Activated CD4-positive, CD25-positive, alpha-beta regulatory T cell (primary cell): ENCODE results near the gene PABPN1L.
"Not testable (repeated sequence)": the region's sequence is repeated elsewhere in the genome, so short reads cannot be mapped to it uniquely, and the experiment has no call there.

ENCODE experiments used
- DNase-seq, 4 experiments: peaks; one replicate each; lab custom pipeline; 2025; lab: John Stamatoyannopoulos, UW

The PABPN1L gene

GRCh38 chr16:88901718-88902337 is 35.4 kb upstream of the PABPN1L start:
- DNase-seq, result no peak

DNA sequence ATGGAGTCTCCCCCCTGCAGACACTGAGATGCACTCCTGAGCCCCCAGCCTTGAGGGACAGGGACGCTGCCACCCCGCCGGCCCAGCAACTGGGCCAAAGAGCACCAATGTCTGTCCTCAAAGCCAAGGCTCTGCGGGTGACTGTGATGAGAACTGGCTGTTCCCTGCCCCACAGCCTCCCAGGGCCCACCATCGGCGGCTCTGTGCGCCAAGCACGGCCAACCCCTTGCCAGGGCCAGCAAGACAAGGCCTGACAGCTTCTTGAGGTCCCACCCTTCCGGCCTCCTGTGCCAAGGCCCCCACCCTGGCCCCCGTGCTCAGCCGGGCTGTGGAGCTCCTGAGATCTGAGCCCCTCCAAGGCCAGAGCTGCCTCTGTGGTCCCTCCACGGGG is 34.2 kb upstream of the PABPN1L start:
- no peak for DNase-seq

GRCh38 chr16:88899901-88900661 is 33.6 kb upstream of the PABPN1L start:
- no peak for DNase-seq

DNA sequence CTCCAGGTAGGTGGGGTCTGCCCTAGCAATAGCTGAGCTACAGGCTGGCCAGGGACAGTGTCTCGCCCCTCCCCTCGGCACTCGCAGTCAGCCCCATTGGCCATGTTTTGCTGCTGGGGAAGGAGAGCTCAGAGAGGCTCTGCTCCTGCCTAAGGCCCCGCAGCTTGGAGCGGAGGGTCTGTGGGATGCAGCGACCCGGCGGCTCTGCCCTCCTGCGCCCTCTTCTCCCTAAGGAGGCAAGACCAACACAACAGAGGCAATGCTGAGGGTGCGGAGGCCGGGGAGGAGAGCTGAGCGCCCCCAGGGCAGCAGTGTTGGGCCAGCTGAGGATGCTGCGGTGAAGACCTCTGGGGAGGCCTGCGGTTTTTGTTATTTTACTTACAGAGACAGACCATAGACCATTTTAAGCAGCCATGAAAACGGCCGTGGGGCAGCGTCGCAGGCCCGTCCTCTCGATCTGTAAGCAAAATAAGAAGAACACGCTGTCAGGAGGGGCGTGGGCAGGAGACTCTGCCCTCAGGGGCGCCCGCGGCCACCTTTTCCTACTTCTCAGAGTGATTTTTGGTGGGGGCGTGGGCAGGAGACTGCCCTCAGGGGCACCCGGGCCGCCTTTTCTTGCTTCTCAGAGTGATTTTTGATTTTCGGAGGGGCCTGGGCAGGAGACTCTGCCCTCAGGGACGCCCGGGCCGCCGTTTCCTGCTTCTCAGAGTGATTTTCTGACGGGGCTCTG is 31.4 kb upstream of the PABPN1L start:
- DNase-seq, result no peak

DNA sequence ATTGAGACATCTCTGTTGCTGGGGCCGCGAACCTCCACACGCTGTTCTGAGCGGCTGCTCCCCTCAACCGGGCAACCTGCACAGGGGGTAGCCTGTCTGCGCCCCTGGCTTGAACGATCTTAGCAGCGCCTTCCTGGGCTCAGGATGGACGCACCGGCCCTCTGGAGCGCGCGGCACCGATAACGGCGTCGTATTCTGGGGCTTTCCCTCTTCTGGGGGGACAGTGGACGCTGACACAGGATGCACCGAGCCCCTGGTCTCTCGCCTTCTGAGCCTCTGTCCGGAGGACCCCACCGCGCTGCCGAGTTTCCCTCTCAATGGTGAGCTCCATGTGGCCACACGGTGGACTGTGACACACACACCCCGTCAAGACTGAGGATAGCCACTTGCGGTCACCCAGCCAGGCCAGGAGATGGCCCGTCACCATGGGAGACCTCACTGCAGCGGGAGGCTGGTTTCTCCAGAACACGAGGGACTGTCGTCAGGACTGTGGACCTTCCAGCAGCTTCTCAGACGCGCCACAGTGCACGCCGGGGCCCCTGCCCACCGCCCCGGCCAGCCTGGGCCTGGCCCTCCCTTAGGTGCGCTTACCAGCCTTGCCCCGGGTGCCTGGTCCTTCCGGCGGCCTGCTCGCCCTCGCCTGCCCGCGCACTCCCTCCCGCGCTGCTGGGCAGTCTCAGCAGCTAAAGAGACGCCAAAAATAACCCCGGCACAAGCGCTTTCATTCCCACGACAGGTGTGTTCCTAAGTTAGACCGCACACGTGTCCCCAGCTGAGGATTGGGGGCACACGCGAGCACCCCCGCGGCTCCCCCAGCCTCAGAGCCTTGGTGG is 30.0 kb upstream of the PABPN1L start:
- DNase-seq, result no peak

- DNase-seq, result no peak
Observed at GRCh38 chr16:88895335-88895734, 28.9 kb upstream of the PABPN1L start.

- DNase-seq, result no peak
Observed at GRCh38 chr16:88894681-88895300, 28.3 kb upstream of the PABPN1L start.

GRCh38 chr16:88894266-88894665 is 27.8 kb upstream of the PABPN1L start:
- DNase-seq, result not testable (repeated sequence)

GRCh38 chr16:88893127-88893968 is 26.9 kb upstream of the PABPN1L start:
- no peak for DNase-seq

DNA sequence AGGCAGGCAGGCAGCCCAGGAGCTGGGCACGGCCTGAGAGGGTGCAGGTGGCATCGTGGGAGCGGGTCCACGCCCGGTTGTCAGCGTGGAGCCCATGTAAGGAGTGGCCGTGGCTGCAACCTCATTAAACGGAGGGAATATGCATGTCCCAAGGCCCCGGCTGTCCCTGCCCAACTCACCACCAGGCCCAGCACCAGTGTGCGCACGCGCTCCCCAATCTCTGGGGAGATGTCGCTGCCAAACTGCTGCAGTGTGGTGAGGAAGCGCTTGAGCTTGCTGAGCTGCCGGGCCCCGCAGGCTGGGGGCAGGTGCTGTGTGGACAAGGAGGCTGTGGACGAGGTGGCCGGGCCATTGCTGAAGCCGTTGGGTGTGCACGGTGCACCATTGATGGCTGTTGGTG is 25.6 kb upstream of the PABPN1L start:
- DNase-seq, result no peak

- DNase-seq, result no peak
Observed at GRCh38 chr16:88891083-88891482, 24.6 kb upstream of the PABPN1L start.

DNA sequence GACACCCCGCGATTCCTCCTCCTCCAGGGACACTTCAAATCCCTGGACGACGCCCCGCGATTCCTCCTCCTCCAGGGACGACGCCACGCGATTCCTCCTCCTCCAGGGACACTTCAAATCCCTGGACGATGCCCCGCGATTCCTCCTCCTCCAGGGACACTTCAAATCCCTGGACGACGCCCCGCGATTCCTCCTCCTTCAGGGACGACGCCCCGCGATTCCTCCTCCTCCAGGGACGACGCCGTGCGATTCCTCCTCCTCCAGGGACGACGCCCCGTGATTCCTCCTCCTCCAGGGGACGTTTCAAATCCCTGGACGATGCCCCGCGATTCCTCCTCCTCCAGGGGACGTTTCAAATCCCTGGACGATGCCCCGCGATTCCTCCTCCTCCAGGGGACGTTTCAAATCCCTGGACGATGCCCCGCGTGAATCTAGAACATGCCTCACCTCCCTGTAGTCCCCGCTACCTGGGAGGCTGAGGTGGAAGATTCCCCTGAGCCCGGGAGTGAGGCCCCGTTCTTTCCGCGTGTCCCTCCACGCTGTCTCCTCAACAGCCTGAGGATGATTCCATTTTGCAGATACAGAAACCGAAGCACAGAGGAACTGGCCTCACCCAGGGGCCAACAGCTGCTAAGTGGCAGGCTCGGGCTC is 23.4 kb upstream of the PABPN1L start:
- DNase-seq, result not testable (repeated sequence)

DNA sequence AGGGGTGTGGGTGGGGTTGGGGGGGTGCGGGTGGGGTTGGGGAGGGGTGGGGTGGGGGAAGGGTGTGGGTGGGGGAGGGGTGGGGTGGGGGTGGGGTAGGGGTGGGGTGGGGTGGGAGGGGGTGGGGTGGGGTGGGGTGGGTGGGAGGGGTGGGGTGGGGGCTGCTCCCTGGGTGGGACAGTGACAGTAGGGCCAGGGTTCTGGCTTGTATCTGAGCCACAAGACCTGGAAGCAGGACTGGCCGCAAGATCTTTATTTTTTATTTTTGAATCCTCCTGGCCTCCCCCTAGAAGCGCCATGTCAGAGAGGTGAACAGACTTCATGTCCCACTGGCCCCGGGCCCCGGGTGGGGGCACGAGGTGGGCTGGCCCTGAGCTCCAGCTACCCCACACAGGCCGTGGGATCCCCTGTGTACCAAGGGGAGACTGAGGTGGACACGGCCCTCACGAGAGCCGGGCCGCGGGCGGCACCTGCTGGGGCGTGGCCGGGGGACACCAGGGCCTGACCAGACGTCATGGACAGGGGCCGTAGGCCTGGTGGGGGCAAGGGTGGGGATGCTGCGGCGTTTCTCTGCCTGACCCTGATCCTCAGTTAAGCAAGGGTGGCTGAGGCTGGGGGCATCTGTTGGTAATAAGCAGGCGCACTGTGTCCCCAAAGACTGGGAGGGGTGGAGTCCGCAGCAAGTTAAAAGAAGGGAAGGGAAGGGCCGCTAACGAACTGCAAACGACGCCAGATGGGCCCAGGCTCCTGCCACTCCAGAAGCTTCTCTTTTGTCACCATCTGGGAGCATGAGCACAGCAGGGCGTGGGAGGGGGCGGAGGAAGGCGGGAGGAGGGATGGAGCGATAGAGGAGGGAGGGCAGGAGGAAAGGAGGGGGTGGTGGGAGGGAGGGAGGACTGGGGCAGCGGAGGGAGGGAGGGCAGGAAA is 22.3 kb upstream of the PABPN1L start:
- DNase-seq, result no peak

GRCh38 chr16:88888057-88888456 is 21.6 kb upstream of the PABPN1L start:
- DNase-seq, result no peak

DNA sequence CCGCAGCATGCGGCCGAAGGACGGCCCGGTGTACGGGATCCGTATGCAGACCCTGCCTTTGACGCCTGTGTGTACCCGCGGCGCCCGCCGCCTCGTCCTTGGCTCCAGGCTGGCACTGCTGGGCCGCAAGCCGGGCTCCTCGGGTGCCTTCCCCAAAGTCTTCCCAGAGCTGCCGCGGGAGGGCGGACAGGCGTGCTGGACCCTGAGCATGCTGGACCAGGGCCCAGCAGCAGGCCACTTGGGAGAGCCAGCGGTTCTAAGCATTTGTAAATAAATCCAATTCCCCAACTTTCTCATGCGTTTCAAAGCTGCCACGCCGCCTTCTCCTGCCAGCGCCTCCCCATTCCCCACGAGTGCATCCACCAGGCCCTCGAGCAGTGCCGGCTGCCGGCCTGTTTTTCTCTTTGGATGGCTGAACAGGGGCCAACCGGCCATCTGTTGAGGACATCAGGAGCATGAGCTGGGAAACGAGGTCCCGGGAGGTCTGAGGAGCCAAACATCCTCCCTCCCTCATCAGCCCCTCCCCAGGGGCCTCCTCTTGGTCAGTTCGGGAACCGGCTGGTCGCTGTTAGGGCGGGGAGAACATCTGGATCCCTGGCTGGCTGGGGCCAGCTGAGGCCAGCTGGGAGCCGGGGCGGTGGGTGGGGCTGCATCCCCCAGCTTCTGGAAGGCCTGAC is 20.5 kb upstream of the PABPN1L start:
- no peak for DNase-seq

DNA sequence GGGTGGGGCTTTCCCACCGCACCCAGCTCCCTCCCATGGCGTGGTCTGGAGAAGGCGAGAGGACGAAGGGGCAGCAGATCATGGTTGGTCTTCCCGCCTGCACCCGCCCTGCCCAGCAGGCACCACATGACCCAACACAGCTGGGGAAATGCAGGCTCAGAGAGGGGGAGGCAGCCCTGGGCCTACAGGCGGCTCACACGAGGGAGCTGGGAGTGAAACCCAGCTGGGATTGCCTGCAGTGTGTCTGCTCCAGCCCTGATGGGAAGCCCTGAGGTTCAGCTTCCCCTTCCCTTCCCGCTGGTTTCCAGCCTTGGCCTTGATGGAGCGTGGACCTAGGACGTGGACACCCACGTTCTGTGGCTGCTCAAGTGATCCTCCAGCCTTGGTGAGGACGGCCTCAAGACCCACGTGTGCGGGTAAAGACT is 20.0 kb upstream of the PABPN1L start:
- no peak for DNase-seq

DNA sequence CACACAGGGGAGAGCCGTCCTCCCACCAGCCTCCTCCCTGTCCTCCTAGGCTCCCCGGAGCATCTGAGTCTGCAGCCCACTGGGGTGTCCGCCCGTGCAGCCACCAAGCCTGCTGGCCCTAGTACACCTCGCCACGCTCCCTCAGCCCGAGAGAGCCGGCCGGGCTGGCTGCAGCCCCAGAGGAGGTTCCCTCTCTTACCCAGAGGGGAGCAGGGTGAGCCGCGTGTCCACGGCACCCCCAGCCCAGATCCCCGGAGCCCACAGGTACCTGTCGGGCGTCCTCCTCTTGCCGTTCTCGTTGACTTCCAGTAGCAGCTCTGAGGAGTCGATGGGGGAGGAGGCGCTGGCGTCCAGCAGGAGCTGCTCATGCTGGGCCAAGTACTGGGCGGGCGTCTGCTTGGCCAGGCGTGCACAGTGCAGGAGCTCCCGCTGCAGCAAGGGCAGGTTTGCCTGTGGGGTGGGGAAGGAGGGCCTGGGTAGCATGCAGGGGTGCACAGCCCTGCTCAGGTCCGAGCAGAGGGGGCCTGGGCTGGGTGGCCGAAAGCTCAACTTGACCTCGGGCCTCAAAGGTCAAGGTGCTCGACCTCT is 19.3 kb upstream of the PABPN1L start:
- no peak for DNase-seq
